GM23248 (cell line): Measurements from ENCODE around the gene PRR3.

Experiments used
- EZH2 ChIP-seq: fragments of 200-600 bp; sonication (generic); IDR thresholded peaks from 2 replicates; pipeline ENCODE4 v1.6.1; 2018; ENCODE audit warnings: antibody characterized with exemption, mild to moderate bottlenecking; ENCODE audit not compliant: insufficient read depth, poor library complexity, severe bottlenecking
- EZH2phosphoT487 ChIP-seq: fragments of 200-600 bp; sonication (generic); IDR thresholded peaks from 2 replicates; pipeline ENCODE4 v1.6.1; 2018; ENCODE audit warnings: antibody characterized with exemption, moderate library complexity, mild to moderate bottlenecking, low read depth; ENCODE audit not compliant: insufficient read depth

- TF ChIP-seq EZH2: no peak
- TF ChIP-seq EZH2phosphoT487: no peak
Measured at GRCh38 chr6:30565772-30566171, 8.7 kb downstream of the PRR3 start.
